Measurements from ENCODE around the gene TENM4. TPM values are rescaled to one million over a fixed set of nuclear protein-coding genes. Genes with fewer than 3 reads are reported as not detected.

TENM4 gene
- total RNA-seq, 1 experiment from 2014 or later = 25.0 TPM

DNA sequence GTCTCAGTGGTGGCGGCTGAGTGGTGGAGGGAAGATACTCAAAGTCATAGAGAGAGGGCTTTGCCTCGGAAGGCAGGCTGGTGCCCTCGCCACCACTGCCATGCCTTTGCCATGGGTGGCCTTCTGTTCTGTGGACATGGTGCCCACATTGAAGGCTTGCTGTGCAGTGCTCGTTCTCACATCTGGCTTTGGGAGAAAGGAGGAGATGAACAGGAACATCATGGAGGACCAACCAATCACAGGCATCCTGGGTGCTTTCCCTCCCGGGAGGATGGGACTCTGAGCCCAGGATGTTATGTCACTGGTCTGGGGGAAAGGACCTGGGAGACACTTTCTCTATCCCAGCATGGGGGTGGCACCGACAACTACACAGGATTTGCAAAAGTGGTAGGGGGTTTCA is 783.8 kb downstream of the TENM4 start:
- ATAC-seq (no peak), DNase-seq (ENCODE audit: low spot score) (no peak)
- H3K27me3 Mint-ChIP-seq (ENCODE audit: low read depth) = no peaks in the 10 kb centered on the region
- ChIA-PET POLR2A (no interaction called here), CTCF (interaction anchor here (2.1 to 2.2 kb wide), 2 partner anchors 12 to 59 kb away, joined by 12 to 16 read pairs; no protein-coding TSS in a partner anchor)
- H3K36me3 Mint-ChIP-seq = no peaks in the 10 kb centered on the region
- H3K4me3 Mint-ChIP-seq = no peak overlapping the region
- TF ChIP-seq JAZF1 (CRISPR knock-in tag; IDR thresholded peaks at IDR 0.05) (no peak), NFE2L1 (CRISPR knock-in tag; IDR thresholded peaks at IDR 0.05) (no peak), ZNF512 (CRISPR knock-in tag; IDR thresholded peaks at IDR 0.05; ENCODE audit: borderline replicate concordance) (no peak), ZNF423 (CRISPR knock-in tag; IDR thresholded peaks at IDR 0.05) (no peak), IRF1 (CRISPR knock-in tag; IDR thresholded peaks at IDR 0.05) (no peak), FOXJ3 (CRISPR knock-in tag; IDR thresholded peaks at IDR 0.05; ENCODE audit: borderline replicate concordance) (no peak), ZNF219 (CRISPR knock-in tag; IDR thresholded peaks at IDR 0.05; ENCODE audit: borderline replicate concordance) (no peak), ZNF671 (CRISPR knock-in tag; IDR thresholded peaks at IDR 0.05) (no peak), ZMAT4 (CRISPR knock-in tag; IDR thresholded peaks at IDR 0.05) (no peak), ZNF232 (CRISPR knock-in tag; IDR thresholded peaks at IDR 0.05) (no peak), ZBTB21 (CRISPR knock-in tag; IDR thresholded peaks at IDR 0.05; ENCODE audit: borderline replicate concordance) (no peak), JUN (CRISPR knock-in tag; IDR thresholded peaks at IDR 0.05) (no peak), STAT6 (CRISPR knock-in tag; conservative IDR thresholded peaks at IDR 0.05; ENCODE audit: low read depth) (no peak), FOXK1 (CRISPR knock-in tag; IDR thresholded peaks at IDR 0.05) (no peak), SP1 (CRISPR knock-in tag; conservative IDR thresholded peaks at IDR 0.05) (no peak)
- TF ChIP-seq, protein P1, sequence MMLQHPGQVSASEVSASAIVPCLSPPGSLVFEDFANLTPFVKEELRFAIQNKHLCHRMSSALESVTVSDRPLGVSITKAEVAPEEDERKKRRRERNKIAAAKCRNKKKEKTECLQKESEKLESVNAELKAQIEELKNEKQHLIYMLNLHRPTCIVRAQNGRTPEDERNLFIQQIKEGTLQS (CRISPR knock-in tag; conservative IDR thresholded peaks at IDR 0.05) = no peak
- TF ChIP-seq, protein P2, sequence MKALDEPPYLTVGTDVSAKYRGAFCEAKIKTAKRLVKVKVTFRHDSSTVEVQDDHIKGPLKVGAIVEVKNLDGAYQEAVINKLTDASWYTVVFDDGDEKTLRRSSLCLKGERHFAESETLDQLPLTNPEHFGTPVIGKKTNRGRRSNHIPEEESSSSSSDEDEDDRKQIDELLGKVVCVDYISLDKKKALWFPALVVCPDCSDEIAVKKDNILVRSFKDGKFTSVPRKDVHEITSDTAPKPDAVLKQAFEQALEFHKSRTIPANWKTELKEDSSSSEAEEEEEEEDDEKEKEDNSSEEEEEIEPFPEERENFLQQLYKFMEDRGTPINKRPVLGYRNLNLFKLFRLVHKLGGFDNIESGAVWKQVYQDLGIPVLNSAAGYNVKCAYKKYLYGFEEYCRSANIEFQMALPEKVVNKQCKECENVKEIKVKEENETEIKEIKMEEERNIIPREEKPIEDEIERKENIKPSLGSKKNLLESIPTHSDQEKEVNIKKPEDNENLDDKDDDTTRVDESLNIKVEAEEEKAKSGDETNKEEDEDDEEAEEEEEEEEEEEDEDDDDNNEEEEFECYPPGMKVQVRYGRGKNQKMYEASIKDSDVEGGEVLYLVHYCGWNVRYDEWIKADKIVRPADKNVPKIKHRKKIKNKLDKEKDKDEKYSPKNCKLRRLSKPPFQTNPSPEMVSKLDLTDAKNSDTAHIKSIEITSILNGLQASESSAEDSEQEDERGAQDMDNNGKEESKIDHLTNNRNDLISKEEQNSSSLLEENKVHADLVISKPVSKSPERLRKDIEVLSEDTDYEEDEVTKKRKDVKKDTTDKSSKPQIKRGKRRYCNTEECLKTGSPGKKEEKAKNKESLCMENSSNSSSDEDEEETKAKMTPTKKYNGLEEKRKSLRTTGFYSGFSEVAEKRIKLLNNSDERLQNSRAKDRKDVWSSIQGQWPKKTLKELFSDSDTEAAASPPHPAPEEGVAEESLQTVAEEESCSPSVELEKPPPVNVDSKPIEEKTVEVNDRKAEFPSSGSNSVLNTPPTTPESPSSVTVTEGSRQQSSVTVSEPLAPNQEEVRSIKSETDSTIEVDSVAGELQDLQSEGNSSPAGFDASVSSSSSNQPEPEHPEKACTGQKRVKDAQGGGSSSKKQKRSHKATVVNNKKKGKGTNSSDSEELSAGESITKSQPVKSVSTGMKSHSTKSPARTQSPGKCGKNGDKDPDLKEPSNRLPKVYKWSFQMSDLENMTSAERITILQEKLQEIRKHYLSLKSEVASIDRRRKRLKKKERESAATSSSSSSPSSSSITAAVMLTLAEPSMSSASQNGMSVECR (CRISPR knock-in tag; IDR thresholded peaks at IDR 0.05; ENCODE audit: borderline replicate concordance) = no peak
- TF ChIP-seq, protein P3, sequence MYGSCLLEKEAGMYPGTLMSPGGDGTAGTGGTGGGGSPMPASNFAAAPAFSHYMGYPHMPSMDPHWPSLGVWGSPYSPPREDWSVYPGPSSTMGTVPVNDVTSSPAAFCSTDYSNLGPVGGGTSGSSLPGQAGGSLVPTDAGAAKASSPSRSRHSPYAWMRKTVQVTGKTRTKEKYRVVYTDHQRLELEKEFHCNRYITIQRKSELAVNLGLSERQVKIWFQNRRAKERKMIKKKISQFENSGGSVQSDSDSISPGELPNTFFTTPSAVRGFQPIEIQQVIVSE (CRISPR knock-in tag; IDR thresholded peaks at IDR 0.05; ENCODE audit: borderline replicate concordance) = no peak
- TF ChIP-seq, protein P4, sequence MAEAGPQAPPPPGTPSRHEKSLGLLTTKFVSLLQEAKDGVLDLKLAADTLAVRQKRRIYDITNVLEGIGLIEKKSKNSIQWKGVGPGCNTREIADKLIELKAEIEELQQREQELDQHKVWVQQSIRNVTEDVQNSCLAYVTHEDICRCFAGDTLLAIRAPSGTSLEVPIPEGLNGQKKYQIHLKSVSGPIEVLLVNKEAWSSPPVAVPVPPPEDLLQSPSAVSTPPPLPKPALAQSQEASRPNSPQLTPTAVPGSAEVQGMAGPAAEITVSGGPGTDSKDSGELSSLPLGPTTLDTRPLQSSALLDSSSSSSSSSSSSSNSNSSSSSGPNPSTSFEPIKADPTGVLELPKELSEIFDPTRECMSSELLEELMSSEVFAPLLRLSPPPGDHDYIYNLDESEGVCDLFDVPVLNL (CRISPR knock-in tag; IDR thresholded peaks at IDR 0.05; ENCODE audit: borderline replicate concordance, low read depth) = no peak
- TF ChIP-seq, protein P5, sequence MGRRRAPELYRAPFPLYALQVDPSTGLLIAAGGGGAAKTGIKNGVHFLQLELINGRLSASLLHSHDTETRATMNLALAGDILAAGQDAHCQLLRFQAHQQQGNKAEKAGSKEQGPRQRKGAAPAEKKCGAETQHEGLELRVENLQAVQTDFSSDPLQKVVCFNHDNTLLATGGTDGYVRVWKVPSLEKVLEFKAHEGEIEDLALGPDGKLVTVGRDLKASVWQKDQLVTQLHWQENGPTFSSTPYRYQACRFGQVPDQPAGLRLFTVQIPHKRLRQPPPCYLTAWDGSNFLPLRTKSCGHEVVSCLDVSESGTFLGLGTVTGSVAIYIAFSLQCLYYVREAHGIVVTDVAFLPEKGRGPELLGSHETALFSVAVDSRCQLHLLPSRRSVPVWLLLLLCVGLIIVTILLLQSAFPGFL (CRISPR knock-in tag; IDR thresholded peaks at IDR 0.05; ENCODE audit: borderline replicate concordance) = no peak
- 0 out of 2 replicates have a peak, but pooled peaks cover 3% of the 10 kb centered on the region for H3K9me3 Mint-ChIP-seq
- peaks cover 23% of the 10 kb centered on the region for H3K4me1 Mint-ChIP-seq
- H3K27ac Mint-ChIP-seq = no peak overlapping the region

Data from WTC11 (cell line).